GM12874 (cell line): ENCODE results near the gene FGGY.

Experiments
- TF ChIP-seq, protein P1 (sequence below): IDR thresholded peaks from 2 replicates; pipeline ENCODE4 v1.5.1; 2011; ENCODE audit warnings: low read depth, mild to moderate bottlenecking, control low read depth, low read length, moderate library complexity; ENCODE audit not compliant: insufficient read depth

FGGY gene

DNA sequence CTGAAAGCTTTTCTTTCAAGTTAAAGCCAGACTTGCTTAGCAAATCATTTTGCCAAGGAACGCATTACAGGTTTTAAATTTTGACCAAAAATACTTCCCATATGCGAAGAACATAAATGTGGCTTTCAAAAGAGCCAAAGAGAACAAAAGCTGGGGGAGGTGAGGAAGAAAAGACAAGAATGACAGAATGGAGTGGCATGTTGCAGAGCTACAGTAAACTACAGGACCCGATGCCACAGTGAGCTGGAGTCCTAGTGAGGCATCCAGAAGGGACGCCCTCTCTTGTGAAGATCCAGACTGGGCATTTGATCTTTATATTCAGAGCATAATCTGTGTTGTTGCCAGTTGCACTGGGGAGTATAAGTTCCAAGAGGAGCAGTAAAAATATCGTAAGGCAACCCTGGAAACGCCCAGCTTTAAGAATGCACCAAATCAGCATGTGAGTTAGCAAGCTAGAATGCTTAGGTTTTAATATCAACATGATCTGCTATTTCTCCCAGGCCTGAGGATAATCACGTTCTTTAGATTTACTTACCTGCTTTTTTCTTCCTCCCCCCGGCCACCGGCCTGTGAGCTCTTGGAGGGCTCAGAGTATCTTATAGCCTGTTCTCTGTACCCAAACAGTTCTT, 469.4 kb downstream of the FGGY start:
- TF ChIP-seq, protein P1, sequence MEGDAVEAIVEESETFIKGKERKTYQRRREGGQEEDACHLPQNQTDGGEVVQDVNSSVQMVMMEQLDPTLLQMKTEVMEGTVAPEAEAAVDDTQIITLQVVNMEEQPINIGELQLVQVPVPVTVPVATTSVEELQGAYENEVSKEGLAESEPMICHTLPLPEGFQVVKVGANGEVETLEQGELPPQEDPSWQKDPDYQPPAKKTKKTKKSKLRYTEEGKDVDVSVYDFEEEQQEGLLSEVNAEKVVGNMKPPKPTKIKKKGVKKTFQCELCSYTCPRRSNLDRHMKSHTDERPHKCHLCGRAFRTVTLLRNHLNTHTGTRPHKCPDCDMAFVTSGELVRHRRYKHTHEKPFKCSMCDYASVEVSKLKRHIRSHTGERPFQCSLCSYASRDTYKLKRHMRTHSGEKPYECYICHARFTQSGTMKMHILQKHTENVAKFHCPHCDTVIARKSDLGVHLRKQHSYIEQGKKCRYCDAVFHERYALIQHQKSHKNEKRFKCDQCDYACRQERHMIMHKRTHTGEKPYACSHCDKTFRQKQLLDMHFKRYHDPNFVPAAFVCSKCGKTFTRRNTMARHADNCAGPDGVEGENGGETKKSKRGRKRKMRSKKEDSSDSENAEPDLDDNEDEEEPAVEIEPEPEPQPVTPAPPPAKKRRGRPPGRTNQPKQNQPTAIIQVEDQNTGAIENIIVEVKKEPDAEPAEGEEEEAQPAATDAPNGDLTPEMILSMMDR, result no peak

DNA sequence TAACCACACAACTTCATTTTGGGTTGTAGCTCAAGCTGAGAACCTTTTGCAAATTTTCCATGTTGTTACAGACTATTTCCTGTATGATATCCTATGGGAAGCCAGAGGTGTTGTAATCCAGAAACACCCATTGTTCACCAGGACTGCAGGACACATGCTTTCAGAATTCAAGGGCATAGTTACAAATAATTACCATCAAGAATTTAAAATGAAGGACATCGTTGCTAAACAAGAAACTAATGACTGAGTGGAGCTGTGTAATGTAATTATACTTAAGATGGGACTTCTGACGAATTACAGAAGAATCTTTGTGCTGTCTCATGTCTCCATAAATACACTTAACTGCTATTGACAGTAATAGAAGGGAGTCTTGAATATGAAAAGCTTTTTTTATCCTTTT, 470.2 kb downstream of the FGGY start:
- TF ChIP-seq, protein P1, result no peak

DNA sequence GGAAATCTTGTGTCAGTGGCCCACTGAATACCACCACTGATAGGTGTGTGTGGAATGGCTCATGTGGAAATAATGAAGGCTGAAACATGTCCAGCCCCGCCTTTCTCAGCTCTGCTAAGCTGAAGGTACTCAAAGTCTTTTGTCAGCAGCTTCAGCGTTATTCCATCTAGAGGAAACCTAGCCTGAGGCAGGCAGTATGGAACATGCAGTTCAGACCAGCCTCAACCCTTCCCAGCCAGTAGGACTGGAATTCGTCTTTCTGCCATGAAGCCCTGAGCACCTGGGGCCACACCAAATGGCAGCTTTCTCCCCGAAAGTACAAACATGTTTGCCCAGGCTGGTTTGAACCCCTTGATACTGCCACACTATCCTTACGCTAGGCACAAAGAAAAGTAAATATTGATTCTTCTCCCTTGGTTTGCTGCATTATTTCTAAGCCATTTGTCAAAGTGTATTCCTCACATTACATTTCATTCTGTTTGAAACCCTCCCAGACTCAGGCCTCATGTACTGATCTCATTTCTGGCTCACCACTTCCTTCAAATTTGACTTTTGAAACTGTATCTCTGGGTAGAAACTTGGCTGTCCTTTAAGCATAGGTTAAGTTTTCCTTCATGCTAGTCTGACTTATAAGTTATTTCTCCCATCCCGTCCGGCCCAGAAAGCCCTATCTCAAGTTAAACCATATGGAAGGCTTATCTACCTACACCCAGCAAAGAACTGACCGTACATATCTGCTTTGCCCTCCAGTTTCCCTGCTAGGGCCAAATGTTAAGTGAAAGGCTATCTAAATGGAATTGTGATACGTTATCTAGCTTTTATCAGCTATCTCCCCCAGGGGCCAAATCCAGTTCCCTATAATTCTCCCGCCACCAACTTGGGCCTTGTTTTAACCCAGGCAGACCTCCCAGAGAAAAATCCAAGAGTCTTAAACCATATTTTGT, 472.2 kb downstream of the FGGY start:
- TF ChIP-seq, protein P1, result no peak

DNA sequence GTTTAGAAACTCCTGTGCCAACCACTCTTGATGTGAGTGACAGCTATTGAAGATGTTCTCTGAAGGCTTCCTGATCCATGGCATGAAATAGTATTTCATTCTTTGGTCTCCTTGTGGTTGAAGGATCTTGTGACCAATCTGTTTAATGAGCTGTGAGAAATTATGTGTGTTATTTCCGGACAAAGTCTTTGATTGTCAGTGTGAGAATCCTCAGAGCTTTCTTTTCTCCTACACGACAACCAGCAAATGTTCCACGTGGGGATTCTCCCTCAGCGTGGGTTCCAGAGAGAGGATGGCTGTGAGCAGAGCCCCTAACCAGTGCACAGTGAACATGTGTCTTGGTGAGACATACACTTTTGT, 472.8 kb downstream of the FGGY start:
- TF ChIP-seq, protein P1, result no peak

DNA sequence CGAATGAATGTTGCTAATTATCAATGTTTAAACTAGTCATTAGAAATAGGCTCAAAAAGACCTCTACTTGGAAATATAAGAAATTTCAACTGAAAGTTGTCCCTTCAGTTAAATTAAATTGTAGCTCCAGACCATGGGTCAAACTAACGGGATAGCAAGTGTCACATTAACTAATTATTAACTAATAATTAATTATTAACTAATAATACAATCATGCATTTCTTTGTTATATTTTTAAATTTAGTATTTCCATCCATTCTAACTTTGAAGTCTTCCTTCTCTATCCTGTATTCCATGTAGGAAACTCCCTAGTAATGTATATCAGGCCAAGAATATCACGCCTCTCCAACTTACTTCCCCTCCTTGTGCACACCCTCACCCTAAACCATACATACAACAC, 474.5 kb downstream of the FGGY start:
- TF ChIP-seq, protein P1, result no peak

DNA sequence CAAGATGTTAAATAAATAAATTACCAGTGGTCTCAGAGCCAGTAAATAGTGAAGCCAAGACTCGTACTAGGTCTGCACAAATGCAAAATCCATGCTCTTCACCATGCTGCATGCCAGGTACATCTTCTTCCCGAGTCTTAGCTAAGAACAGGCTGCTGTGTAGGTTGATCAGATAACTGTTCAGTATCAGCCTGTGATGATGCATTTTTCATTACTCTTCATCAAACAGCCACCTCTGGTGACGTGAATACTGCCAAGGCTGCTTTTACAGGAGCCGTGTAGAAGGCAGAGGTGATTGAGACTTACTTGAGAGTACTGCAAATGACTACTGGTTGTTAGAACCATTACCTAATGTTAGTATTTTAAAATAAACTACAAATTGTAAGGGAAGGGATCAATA, 478.6 kb downstream of the FGGY start:
- TF ChIP-seq, protein P1, result no peak

DNA sequence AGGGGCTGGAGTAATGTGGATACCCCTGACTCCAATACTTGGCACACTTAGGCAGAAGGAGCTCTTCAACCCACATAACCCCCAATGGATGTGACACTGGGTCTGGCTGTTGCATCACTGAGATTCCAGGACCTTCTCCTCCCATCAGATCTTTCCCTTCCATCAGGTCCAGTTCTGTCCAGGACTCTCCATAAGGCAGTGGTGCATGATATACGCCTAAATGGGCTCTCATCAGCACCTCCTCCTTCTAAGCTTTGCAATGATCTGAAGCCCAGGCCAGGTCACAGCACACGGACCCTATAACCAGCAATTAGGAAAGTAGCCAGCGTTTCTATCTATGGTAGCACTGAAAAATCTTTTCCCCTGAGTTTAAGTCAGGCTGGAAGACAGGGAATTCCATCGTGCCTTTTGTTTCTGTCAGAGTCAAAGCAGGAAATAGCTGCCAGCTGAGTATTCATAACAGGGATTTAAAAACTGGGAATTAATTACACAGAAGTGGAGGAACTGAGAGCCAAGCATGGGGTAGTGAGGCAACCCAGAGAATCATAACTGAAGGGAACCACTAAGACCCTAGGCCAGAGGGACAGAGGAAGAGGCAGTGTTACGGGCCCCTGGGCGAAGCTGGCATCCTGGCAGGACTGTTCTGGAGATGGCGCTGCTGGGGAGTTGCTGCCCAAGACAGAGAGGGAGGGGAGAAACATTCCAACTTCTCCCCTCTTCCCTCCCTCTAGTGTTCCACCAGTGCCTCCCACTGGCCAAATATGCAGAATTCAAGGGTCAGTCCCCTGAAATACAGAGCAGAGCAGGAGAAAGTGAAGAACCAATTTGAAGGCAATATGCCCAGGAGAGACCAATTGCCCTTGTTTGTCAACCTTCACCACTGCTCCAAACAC, 480.3 kb downstream of the FGGY start:
- TF ChIP-seq, protein P1, result no peak
